OCI-LY1 (cell line): ENCODE results near the gene ASIP.

Experiments
- H2AFZ ChIP-seq: fragments of 200-600 bp; sonication (generic), shearing (Covaris generic); 2 replicates; pipeline ENCODE4 v1.6.0; 2014; ENCODE audit warnings: antibody characterized with exemption, mild to moderate bottlenecking, low read length
- H3F3A ChIP-seq: fragments of 200-600 bp; sonication (generic), shearing (Covaris generic); 2 replicates; pipeline ENCODE4 v1.6.0; 2014; ENCODE audit warnings: mild to moderate bottlenecking, antibody characterized with exemption, low read length, moderate library complexity; ENCODE audit not compliant: insufficient read depth
- H3K27ac ChIP-seq: fragments of 200-600 bp; sonication (generic); 2 replicates; pipeline ENCODE4 v1.5.1; 2014; ENCODE audit warnings: low read length, mixed run types, mild to moderate bottlenecking, low read depth; ENCODE audit not compliant: poor library complexity, severe bottlenecking
- H3K27me3 ChIP-seq: fragments of 200-600 bp; sonication (generic); 2 replicates; pipeline ENCODE4 v1.6.0; 2014; ENCODE audit warnings: antibody characterized with exemption, mild to moderate bottlenecking, low read length, moderate library complexity; ENCODE audit not compliant: insufficient read depth
- H3K36me3 ChIP-seq: fragments of 200-600 bp; sonication (generic); 2 replicates; pipeline ENCODE4 v1.6.1; 2014; ENCODE audit warnings: mild to moderate bottlenecking, antibody characterized with exemption, low read length, moderate library complexity, mixed read lengths; ENCODE audit not compliant: insufficient read depth
- H3K4me1 ChIP-seq: fragments of 200-600 bp; sonication (generic); 2 replicates; pipeline ENCODE4 v1.5.1; 2014; ENCODE audit warnings: mild to moderate bottlenecking, low read length, moderate library complexity; ENCODE audit not compliant: insufficient read depth, severe bottlenecking
- H3K4me2 ChIP-seq: fragments of 200-600 bp; sonication (generic), shearing (Covaris generic); 2 replicates; pipeline ENCODE4 v1.6.1; 2014; ENCODE audit warnings: low read length
- H3K4me3 ChIP-seq: fragments of 200-600 bp; sonication (generic); 2 replicates; pipeline ENCODE4 v1.5.1; 2014; ENCODE audit warnings: low read length, low read depth, mild to moderate bottlenecking, mixed read lengths; ENCODE audit not compliant: poor library complexity, severe bottlenecking
- H3K79me2 ChIP-seq: fragments of 200-600 bp; shearing (Covaris generic); 2 replicates; pipeline ENCODE4 v1.6.1; 2016; ENCODE audit warnings: mixed run types, low read length, mixed read lengths; ENCODE audit not compliant: insufficient read depth
- H3K9ac ChIP-seq: fragments of 200-600 bp; sonication (generic), shearing (Covaris generic); 2 replicates; pipeline ENCODE4 v1.6.1; 2014; ENCODE audit warnings: mild to moderate bottlenecking, low read length, mixed read lengths
- H3K9me2 ChIP-seq: fragments of 200-600 bp; sonication (generic), shearing (Covaris generic); 2 replicates; pipeline ENCODE4 v1.6.1; 2014; ENCODE audit warnings: low read depth, mild to moderate bottlenecking, low read length, mixed read lengths
- H3K9me3 ChIP-seq: fragments of 200-600 bp; shearing (Covaris generic); 2 replicates; pipeline ENCODE4 v1.6.1; 2014; ENCODE audit warnings: low read length, mixed read lengths
- H4K20me1 ChIP-seq: fragments of 200-600 bp; sonication (generic), shearing (Covaris generic); 2 replicates; pipeline ENCODE4 v1.6.0; 2016; ENCODE audit warnings: mild to moderate bottlenecking, low read length; ENCODE audit not compliant: insufficient read depth
- CTCF ChIP-seq: fragments of 200-600 bp; sonication (generic), shearing (Covaris generic); IDR thresholded peaks from 2 replicates; pipeline ENCODE4 v1.5.1; 2017; ENCODE audit warnings: mild to moderate bottlenecking, antibody characterized with exemption, low read length, moderate library complexity, mixed read lengths
- EZH2 ChIP-seq: fragments of 200-600 bp; sonication (generic), shearing (Covaris generic); IDR thresholded peaks from 2 replicates; pipeline ENCODE4 v1.8.0; 2017; ENCODE audit warnings: borderline replicate concordance, mixed run types, mild to moderate bottlenecking, antibody characterized with exemption, low read length, moderate library complexity, mixed read lengths

ASIP gene

GRCh38 chr20:34301587-34302311 is 60.5 kb downstream of the ASIP start:
- peak overlapping the region; percentile 70 for H3K27ac ChIP-seq
- no peaks in the 10 kb centered on the region for H3K27me3 ChIP-seq

GRCh38 chr20:34302312-34302722 is 61.1 kb downstream of the ASIP start:
- Histone ChIP-seq H3K9me3 (no peaks in the 10 kb centered on the region), H3K36me3 (peaks cover 19% of the 10 kb centered on the region), H3K27me3 (no peaks in the 10 kb centered on the region), H3K4me2 (peak overlapping the region; percentile 77), H3K4me1 (peaks cover 39% of the 10 kb centered on the region), H3K4me3 (peak overlapping the region; percentile 78), H2AFZ (no peak overlapping the region), H4K20me1 (no peaks in the 10 kb centered on the region), H3K27ac (peak overlapping the region; percentile 70), H3F3A (no peaks in the 10 kb centered on the region), H3K9me2 (no peaks in the 10 kb centered on the region), H3K9ac (peak overlapping the region; percentile 91), H3K79me2 (peaks cover 39% of the 10 kb centered on the region)
- TF ChIP-seq CTCF: peak; percentile 16; the same call in 1 of the 2 replicates
- TF ChIP-seq EZH2: no peak

More at GRCh38 chr20:34301587-34302311, 60.5 kb downstream of the ASIP start:
- no peak for TF ChIP-seq CTCF
- TF ChIP-seq EZH2: no peak
- H3F3A ChIP-seq: no peaks in the 10 kb centered on the region
- H3K36me3 ChIP-seq: peaks cover 19% of the 10 kb centered on the region
- H3K4me3 ChIP-seq: peak overlapping the region; percentile 78
- peaks cover 45% of the 10 kb centered on the region for H3K79me2 ChIP-seq
- H3K9me2 ChIP-seq: no peaks in the 10 kb centered on the region
- peaks cover 39% of the 10 kb centered on the region for H3K4me1 ChIP-seq
- peak overlapping the region; percentile 77 for H3K4me2 ChIP-seq
- no peak overlapping the region for H2AFZ ChIP-seq
- no peaks in the 10 kb centered on the region for H3K9me3 ChIP-seq
- no peaks in the 10 kb centered on the region for H4K20me1 ChIP-seq
- peak overlapping the region; percentile 91 for H3K9ac ChIP-seq

DNA sequence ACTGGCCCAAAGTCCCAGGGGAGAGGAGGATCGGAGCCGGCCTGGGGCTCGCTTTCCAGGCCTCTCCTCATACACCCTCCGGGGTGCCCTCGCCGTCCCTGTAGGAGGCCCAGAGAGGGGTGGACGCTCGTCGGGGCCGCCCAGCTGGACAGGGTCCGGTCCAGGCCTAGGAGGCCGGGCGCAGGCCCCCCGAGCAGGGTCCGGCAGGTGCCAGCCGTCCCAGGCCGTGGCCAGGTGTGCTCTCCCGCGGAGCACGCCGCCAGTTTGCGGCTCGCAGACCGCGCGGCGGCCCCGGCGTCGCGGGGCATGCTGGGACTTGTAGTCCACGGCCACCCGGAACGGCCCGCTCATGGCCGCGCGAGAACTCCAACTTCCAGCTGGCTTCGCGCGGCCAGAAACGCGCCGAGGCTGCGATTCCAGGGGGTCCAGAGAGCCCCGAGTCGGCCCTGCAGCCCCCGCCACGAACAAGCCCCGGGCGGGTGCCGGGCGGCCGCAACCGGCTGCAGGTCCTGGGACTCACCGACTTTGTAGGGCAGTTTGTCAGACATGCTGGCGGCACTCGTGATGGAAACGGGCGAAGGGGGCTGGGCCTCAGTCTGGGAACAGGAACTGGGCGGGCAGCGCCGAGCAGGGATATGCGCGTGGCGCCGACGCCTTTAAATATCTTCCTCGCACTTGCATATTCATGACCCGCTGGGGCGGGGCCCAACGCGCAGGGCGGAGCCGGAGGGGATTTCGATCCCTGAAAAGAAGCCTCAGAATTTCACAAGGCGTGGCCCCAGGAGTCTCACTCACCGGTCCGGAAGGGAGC is 61.7 kb downstream of the ASIP start, which contains the start of gene AHCY:
Gene AHCY (minus strand): TSS at position 633 of the 811 bp plus-strand sequence. CDS start 85 bp downstream, at position 548.
- TF ChIP-seq CTCF (no peak), EZH2 (no peak)
- Histone ChIP-seq H3K9ac (peak within 1 kb of the TSS; percentile 91), H4K20me1 (no peaks in the 10 kb centered on the region), H3K79me2 (peaks cover 34% of the 10 kb centered on the region), H3K9me2 (no peaks in the 10 kb centered on the region), H3K9me3 (no peaks in the 10 kb centered on the region), H3K4me2 (peak within 1 kb of the TSS; percentile 77), H3K27ac (peak within 1 kb of the TSS; percentile 70), H3K4me3 (peak within 1 kb of the TSS; percentile 78), H3K4me1 (peaks cover 39% of the 10 kb centered on the region), H3K27me3 (no peaks in the 10 kb centered on the region), H3K36me3 (peaks cover 14% of the 10 kb centered on the region), H2AFZ (peak within 1 kb of the TSS; percentile 77), H3F3A (no peaks in the 10 kb centered on the region)
